ENCODE results near the gene CENPF. TPM values are rescaled to one million over a fixed set of nuclear protein-coding genes. Genes with fewer than 3 reads are reported as not detected.

Gene CENPF
- total RNA-seq, 1 experiment from 2014 or later: 113 TPM

GRCh38 chr1:214621236-214621635 lies 18.2 kb downstream of the CENPF start:
- no peak overlapping the region for H3K4me3 Mint-ChIP-seq
- Histone ChIP-seq H3K23me2 (ENCODE audit: insufficient read length, low read depth, low read length, poor library complexity, severe bottlenecking) (no peaks in the 10 kb centered on the region), H3K56ac (ENCODE audit: insufficient read length, low read depth, low read length) (no peak overlapping the region), H2BK15ac (ENCODE audit: low read depth, low read length) (no peak overlapping the region), H4K8ac (replicated peaks; ENCODE audit: insufficient read length, low read depth, low read length) (no peak overlapping the region), H2BK120ac (ENCODE audit: low read depth, low read length, poor library complexity, severe bottlenecking) (no peak overlapping the region), H4K20me1 (ENCODE audit: control insufficient read depth, insufficient read depth, insufficient read length) (no peaks in the 10 kb centered on the region), H3K79me1 (ENCODE audit: insufficient read depth, low read depth, low read length, poor library complexity, severe bottlenecking) (peaks cover 3% of the 10 kb centered on the region), H3K18ac (ENCODE audit: insufficient read length, low read depth, low read length) (no peak overlapping the region), H2AK5ac (ENCODE audit: insufficient read length, low read length) (no peak overlapping the region), H2AFZ (ENCODE audit: low read length) (no peak overlapping the region), H3K4me2 (ENCODE audit: insufficient read depth, insufficient read length, low read length) (no peak overlapping the region), H2BK20ac (ENCODE audit: low read depth, low read length, poor library complexity, severe bottlenecking) (no peak overlapping the region), H3K4ac (ENCODE audit: low read depth, low read length) (no peak overlapping the region), H3K79me2 (ENCODE audit: insufficient read depth, low read length) (peaks cover under 1% of the 10 kb centered on the region; the same call in 1 of the 2 replicates), H2BK5ac (ENCODE audit: insufficient read length, low read length) (no peak overlapping the region), H4K91ac (ENCODE audit: insufficient read length, low read depth, low read length) (no peak overlapping the region), H3K9ac (ENCODE audit: extremely low read depth, insufficient read length, low read length) (no peak overlapping the region), H2BK12ac (ENCODE audit: insufficient read length, low read depth, low read length) (no peak overlapping the region), H3K27ac (ENCODE audit: insufficient read length, low read depth, low read length) (no peak overlapping the region), H3K14ac (ENCODE audit: insufficient read depth, low read length) (no peak overlapping the region), H4K5ac (ENCODE audit: insufficient read length, low read depth, low read length) (no peak overlapping the region), H3T11ph (ENCODE audit: low read length) (no peak overlapping the region), H3K23ac (ENCODE audit: insufficient read length, low read depth, low read length) (no peak overlapping the region), H3K9me3 (ENCODE audit: control insufficient read depth, low read depth, low read length) (no peaks in the 10 kb centered on the region), H3K4me1 (ENCODE audit: insufficient read depth, low read length) (no peaks in the 10 kb centered on the region), H3K27me3 (ENCODE audit: insufficient read depth, low read length) (no peaks in the 10 kb centered on the region)
- peak overlapping the region in 1 of 3 experiments; percentile 43; a peak in 1 of 7 replicates for H3K27ac Mint-ChIP-seq
- TF ChIP-seq, protein P1, sequence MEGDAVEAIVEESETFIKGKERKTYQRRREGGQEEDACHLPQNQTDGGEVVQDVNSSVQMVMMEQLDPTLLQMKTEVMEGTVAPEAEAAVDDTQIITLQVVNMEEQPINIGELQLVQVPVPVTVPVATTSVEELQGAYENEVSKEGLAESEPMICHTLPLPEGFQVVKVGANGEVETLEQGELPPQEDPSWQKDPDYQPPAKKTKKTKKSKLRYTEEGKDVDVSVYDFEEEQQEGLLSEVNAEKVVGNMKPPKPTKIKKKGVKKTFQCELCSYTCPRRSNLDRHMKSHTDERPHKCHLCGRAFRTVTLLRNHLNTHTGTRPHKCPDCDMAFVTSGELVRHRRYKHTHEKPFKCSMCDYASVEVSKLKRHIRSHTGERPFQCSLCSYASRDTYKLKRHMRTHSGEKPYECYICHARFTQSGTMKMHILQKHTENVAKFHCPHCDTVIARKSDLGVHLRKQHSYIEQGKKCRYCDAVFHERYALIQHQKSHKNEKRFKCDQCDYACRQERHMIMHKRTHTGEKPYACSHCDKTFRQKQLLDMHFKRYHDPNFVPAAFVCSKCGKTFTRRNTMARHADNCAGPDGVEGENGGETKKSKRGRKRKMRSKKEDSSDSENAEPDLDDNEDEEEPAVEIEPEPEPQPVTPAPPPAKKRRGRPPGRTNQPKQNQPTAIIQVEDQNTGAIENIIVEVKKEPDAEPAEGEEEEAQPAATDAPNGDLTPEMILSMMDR (conservative IDR thresholded peaks at IDR 0.05): no peak
- H3K27me3 Mint-ChIP-seq (ENCODE audit: low read depth): no peaks in the 10 kb centered on the region
- H3K36me3 Mint-ChIP-seq (ENCODE audit: insufficient read depth in 1 of 3, low read depth in 3 of 3): peaks cover 51 to 84% (median 80%) of the 10 kb centered on the region in 3 experiments
- H3K9me3 Mint-ChIP-seq: no peaks in the 10 kb centered on the region
- H3K4me1 Mint-ChIP-seq: no peaks in the 10 kb centered on the region
- no peak for DNase-seq
- no CpG with 5 or more reads among the region's 2 CpGs for WGBS (ENCODE audit: extremely low coverage, insufficient read length, low lambda C conversion rate)

Data from H9 (cell line).